D721Med (cell line): Measurements from ENCODE around the gene GIPC3.

Experiments
- DNase-seq: peaks from one replicate; pipeline ENCODE4 v3.0.0; 2011; ENCODE audit warnings: low spot score; ENCODE audit not compliant: insufficient read length
- FAIRE-seq: peaks from 2 replicates; lab custom pipeline; 2011; peaks lifted over from hg19 to GRCh38; lab: Jason Lieb, UNC
- TF ChIP-seq, protein P1 (sequence below): IDR thresholded peaks from 2 replicates; pipeline ENCODE4 v1.5.1; 2012; ENCODE audit warnings: mild to moderate bottlenecking, control low read depth; ENCODE audit not compliant: insufficient read depth; ENCODE audit errors: missing control alignments

Gene GIPC3

DNA sequence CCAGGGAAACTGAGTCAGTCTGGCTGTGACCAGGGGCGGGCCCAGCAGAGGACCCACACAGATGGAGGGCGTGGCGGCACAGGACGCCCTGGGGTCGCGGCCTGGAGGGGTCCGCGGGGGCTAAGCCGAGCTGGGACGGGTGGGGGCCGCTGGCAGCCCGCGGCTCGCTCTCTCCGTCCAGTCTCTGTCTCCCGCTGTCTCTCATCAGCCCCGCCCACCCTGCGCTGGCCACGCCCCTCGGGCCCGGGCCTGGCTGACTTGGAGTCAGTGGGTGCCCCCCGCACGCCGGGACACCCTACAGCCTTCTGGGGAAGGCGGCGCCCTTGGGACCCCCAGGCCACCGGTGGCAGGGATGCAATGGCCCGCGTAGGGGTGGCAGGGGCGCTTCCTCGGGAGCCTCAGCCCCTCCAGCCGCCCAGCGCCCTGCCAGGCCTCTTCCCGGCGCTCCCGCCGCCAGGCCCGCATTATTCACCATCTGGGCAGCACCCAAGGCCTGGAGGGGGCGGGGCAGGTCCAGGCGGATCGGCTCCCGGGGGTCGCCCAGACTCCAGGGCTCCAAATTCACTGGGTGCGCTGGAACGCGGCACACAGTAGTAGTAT is 21.5 kb downstream of the GIPC3 start, which contains the start of gene TBXA2R:
TBXA2R (minus strand) TSS at position 186 of the 600 bp plus-strand sequence. CDS start 6,241 bp downstream, outside the sequence.
- FAIRE-seq: no peak
- TF ChIP-seq, protein P1, sequence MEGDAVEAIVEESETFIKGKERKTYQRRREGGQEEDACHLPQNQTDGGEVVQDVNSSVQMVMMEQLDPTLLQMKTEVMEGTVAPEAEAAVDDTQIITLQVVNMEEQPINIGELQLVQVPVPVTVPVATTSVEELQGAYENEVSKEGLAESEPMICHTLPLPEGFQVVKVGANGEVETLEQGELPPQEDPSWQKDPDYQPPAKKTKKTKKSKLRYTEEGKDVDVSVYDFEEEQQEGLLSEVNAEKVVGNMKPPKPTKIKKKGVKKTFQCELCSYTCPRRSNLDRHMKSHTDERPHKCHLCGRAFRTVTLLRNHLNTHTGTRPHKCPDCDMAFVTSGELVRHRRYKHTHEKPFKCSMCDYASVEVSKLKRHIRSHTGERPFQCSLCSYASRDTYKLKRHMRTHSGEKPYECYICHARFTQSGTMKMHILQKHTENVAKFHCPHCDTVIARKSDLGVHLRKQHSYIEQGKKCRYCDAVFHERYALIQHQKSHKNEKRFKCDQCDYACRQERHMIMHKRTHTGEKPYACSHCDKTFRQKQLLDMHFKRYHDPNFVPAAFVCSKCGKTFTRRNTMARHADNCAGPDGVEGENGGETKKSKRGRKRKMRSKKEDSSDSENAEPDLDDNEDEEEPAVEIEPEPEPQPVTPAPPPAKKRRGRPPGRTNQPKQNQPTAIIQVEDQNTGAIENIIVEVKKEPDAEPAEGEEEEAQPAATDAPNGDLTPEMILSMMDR: no peak
- DNase-seq: peak; percentile 95

DNA sequence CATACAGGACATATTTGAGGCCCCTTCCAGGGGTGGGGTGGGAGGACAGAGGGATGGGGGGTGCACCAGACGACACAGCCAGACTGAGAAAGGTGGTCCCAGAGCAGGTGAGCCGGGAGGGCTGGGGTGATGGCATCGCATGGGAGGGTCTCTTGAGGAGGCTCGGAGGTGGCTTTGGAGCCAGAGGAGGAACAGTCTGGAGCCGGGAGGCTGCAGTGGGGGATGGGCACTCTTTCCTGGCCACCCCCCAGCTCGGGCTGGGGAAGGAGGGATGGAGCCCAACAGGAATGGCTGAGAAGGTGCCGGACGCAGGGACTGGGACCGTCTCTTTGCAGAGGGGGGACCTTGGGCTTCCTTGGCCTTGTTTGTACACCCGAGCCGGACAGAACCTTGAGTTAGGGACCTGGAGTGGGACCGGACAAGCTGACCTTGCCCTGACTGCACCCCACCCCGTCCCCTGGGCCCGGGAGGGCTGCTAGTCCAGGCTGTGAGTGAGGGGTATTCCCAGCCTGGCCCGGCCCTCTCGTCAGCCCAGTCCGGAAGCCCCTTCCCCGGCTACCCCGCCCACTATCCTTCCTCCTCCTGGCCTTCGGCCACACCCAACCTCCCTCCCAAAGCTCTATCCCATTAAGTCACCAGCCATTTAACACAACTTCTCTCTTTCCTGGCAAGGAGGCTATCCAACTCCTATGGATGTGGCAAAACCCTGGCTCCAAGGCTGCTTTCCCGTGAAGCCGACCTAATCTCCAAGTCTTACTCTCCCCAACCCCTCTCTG is 22.2 kb downstream of the GIPC3 start:
- no peak for FAIRE-seq

DNA sequence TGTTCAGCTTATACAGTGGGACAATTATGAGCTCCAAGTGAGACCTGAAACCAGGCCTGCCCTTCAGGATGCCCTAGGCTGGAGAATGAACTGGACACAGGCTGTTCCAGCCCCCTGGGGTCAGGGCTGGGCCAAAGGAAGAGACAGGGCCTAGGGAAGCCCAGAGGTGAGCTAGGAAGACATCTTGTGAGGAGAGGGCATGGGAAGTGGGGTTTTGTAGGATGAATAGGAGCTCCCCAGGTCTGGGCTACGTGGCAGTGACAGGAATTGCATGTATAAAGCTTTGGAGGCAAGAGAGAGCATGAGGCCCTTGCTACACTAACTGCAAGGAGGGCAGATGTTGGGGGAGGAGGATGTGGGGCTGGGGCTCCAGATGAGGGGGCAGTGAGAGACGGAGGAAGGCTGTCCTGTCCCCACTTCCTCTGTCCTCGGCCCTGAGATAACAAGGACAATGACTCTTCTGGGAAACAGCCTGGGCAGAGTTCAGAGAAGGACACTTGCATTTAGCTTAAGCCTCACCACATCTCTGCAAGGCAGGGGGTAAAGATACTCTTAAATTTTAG is 22.9 kb downstream of the GIPC3 start:
- FAIRE-seq: no peak
- TF ChIP-seq, protein P1: no peak
- no peak for DNase-seq

More for the DNA sequence above, 22.2 kb downstream of the GIPC3 start:
- no peak for DNase-seq
- TF ChIP-seq, protein P1: no peak

DNA sequence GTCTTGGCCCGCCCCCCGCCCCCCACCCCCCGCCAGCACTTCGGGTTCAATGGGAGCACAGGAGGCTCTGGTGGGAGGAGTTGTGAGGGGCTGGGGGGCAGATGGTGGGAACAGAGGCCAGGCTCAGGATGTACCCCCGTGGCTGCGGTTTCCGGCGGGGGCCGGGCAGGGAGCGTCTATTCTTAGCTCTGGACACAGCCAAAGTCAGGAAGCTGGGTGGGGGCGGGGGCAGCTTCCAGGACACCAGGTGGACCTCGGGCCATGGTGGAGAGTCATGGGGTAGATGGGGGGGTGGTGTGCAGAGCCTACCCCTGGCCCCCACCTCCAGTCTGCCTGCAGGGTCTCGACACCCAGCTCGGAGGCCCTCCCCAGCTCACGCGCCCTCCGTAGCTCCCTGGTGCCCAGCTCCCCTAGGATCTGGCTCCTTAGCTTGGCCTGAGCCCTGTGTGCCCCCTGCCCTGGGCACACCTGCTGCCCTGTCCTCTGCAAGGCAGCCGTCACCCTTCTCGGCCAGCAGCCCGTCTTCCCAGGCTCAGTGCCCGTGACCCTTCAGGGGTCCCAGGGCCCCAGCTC is 23.6 kb downstream of the GIPC3 start:
- DNase-seq: no peak

DNA sequence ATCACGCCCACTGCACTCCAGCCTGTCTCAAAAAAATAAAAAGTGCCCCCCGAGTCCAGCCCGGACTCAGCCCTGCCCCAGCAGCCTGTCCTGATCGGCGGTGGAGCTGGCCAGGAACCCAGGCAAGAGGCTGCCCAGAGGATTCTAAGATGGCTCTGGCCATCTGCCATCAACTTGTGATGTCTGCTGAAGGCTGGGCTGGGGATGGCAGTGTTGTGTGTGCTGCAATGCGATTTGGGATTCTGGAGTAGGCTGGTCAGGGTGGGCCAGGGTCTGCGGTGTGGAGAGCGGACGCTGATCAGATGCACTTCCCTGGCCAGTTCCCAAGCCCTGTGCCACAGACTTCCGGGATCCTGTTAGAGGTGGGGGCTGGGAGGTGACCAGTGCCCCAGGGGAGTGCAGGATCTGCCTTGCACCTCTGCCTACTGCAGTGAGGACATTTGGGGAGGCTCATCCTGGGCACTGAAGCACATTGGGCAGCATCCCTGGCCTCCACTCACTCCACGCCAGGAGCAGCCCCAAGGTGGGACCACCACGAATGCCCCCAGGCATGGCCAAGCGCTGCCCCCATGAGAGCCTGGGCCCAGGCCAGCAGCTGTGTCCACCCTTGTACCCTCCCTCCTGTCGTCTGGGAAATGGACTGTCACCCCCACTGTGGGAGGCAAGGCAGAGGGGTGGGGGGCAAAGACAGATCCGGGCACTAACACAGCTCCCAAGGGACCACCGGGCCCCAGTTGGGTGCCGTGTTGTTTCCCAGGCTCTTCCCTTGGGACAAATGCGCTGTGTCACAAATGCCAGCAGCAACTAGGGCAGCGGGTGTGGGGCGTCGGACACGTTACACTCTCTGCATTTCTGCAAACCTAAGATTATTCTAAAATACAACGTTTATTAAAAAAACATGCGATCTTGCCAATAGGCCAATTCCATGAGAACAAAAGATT is 24.8 kb downstream of the GIPC3 start:
- DNase-seq: no peak
- TF ChIP-seq, protein P1: no peak
- FAIRE-seq: no peak

More for the DNA sequence above, 23.6 kb downstream of the GIPC3 start:
- TF ChIP-seq, protein P1: no peak
- no peak for FAIRE-seq
